ENCODE results near the gene CCDC92. TPM values are rescaled to one million over a fixed set of nuclear protein-coding genes. Genes with fewer than 3 reads are reported as not detected.

The CCDC92 gene
- polyA plus RNA-seq, 6 donors from 2014 or later: 18.7 to 31.5 (median 23.0) TPM

GRCh38 chr12:123960029-123960735 is 12.4 kb downstream of the CCDC92 start:
- peaks cover 0 to 3% (median 0%) of the 10 kb centered on the region in 3 donors for H3K4me1 Mint-ChIP-seq
- no peaks in the 10 kb centered on the region for H3K9me3 Mint-ChIP-seq
- H3K27ac Mint-ChIP-seq: no peak overlapping the region
- ATAC-seq (ENCODE audit: low read depth in 2 of 2) (no peak), DNase-seq (no peak)
- H3K27me3 Mint-ChIP-seq: no peaks in the 10 kb centered on the region
- no peak overlapping the region for H3K4me3 Mint-ChIP-seq
- H3K36me3 Mint-ChIP-seq: no peaks in the 10 kb centered on the region

- Mint-ChIP-seq H3K36me3 (no peaks in the 10 kb centered on the region), H3K4me3 (no peak overlapping the region), H3K27me3 (no peaks in the 10 kb centered on the region), H3K9me3 (no peaks in the 10 kb centered on the region), H3K27ac (no peak overlapping the region), H3K4me1 (peaks cover 0 to 3% (median 0%) of the 10 kb centered on the region in 3 donors)
- ATAC-seq (ENCODE audit: low read depth in 2 of 2): no peak
- DNase-seq: no peak
Observed at GRCh38 chr12:123958876-123959275, 13.8 kb downstream of the CCDC92 start.

- H3K36me3 Mint-ChIP-seq: no peaks in the 10 kb centered on the region
- peaks cover 0 to 3% (median 0%) of the 10 kb centered on the region in 3 donors for H3K4me1 Mint-ChIP-seq
- H3K27ac Mint-ChIP-seq: peak overlapping the region in 1 of 6 donors; percentile 56
- no peak overlapping the region for H3K4me3 Mint-ChIP-seq
- no peak for DNase-seq
- H3K27me3 Mint-ChIP-seq: no peaks in the 10 kb centered on the region
- H3K9me3 Mint-ChIP-seq: no peaks in the 10 kb centered on the region
- ATAC-seq (ENCODE audit: low read depth in 2 of 2): no peak
Observed at GRCh38 chr12:123958462-123958861, 14.2 kb downstream of the CCDC92 start.

- Mint-ChIP-seq H3K9me3 (no peaks in the 10 kb centered on the region), H3K4me1 (peaks cover 0 to 3% (median 0%) of the 10 kb centered on the region in 3 donors)
Observed at GRCh38 chr12:123957196-123957595, 15.4 kb downstream of the CCDC92 start.

GRCh38 chr12:123956249-123956648 is 16.4 kb downstream of the CCDC92 start:
- no peak overlapping the region for H3K27ac Mint-ChIP-seq
- no peak overlapping the region for H3K4me3 Mint-ChIP-seq

More at GRCh38 chr12:123957196-123957595, 15.4 kb downstream of the CCDC92 start:
- no peak overlapping the region for H3K4me3 Mint-ChIP-seq
- no peak for DNase-seq
- ATAC-seq (ENCODE audit: low read depth in 2 of 2): no peak
- no peak overlapping the region for H3K27ac Mint-ChIP-seq
- no peaks in the 10 kb centered on the region for H3K27me3 Mint-ChIP-seq
- H3K36me3 Mint-ChIP-seq: no peaks in the 10 kb centered on the region

GRCh38 chr12:123954647-123955350 is 17.8 kb downstream of the CCDC92 start:
- H3K36me3 Mint-ChIP-seq: no peaks in the 10 kb centered on the region

More at GRCh38 chr12:123956249-123956648, 16.4 kb downstream of the CCDC92 start:
- DNase-seq (no peak), ATAC-seq (ENCODE audit: low read depth in 2 of 2) (no peak)
- no peaks in the 10 kb centered on the region for H3K36me3 Mint-ChIP-seq
- H3K4me1 Mint-ChIP-seq: no peaks in the 10 kb centered on the region
- no peaks in the 10 kb centered on the region for H3K27me3 Mint-ChIP-seq
- no peaks in the 10 kb centered on the region for H3K9me3 Mint-ChIP-seq

GRCh38 chr12:123952037-123952436 is 20.6 kb downstream of the CCDC92 start:
- Mint-ChIP-seq H3K4me3 (no peak overlapping the region), H3K27ac (no peak overlapping the region)

More at GRCh38 chr12:123954647-123955350, 17.8 kb downstream of the CCDC92 start:
- no peaks in the 10 kb centered on the region for H3K9me3 Mint-ChIP-seq
- no peak for ATAC-seq (ENCODE audit: low read depth in 2 of 2)
- H3K4me1 Mint-ChIP-seq: no peaks in the 10 kb centered on the region
- H3K27me3 Mint-ChIP-seq: no peaks in the 10 kb centered on the region
- DNase-seq: no peak
- H3K27ac Mint-ChIP-seq: no peak overlapping the region
- no peak overlapping the region for H3K4me3 Mint-ChIP-seq

GRCh38 chr12:123951467-123951866 is 21.2 kb downstream of the CCDC92 start:
- no peak for ATAC-seq (ENCODE audit: low read depth in 2 of 2)
- DNase-seq: no peak
- H3K9me3 Mint-ChIP-seq: no peaks in the 10 kb centered on the region
- H3K27me3 Mint-ChIP-seq: no peaks in the 10 kb centered on the region
- peaks cover under 1 to 3% of the 10 kb centered on the region in 2 donors for H3K36me3 Mint-ChIP-seq
- peak overlapping the region in 1 of 6 donors; percentile 2 for H3K27ac Mint-ChIP-seq
- H3K4me1 Mint-ChIP-seq: no peaks in the 10 kb centered on the region
- no peak overlapping the region for H3K4me3 Mint-ChIP-seq

More at GRCh38 chr12:123952037-123952436, 20.6 kb downstream of the CCDC92 start:
- no peak for ATAC-seq (ENCODE audit: low read depth in 2 of 2)
- no peak for DNase-seq
- peaks cover 0 to 3% of the 10 kb centered on the region in 2 donors for H3K36me3 Mint-ChIP-seq
- H3K9me3 Mint-ChIP-seq: no peaks in the 10 kb centered on the region
- no peaks in the 10 kb centered on the region for H3K27me3 Mint-ChIP-seq
- H3K4me1 Mint-ChIP-seq: no peaks in the 10 kb centered on the region

GRCh38 chr12:123950476-123951349 is 21.9 kb downstream of the CCDC92 start:
- H3K4me1 Mint-ChIP-seq: peaks cover 0 to 6% (median 0%) of the 10 kb centered on the region in 3 donors
- no peaks in the 10 kb centered on the region for H3K27me3 Mint-ChIP-seq
- no peaks in the 10 kb centered on the region for H3K9me3 Mint-ChIP-seq
- no peak overlapping the region for H3K27ac Mint-ChIP-seq
- peaks cover 3 to 8% of the 10 kb centered on the region in 2 donors for H3K36me3 Mint-ChIP-seq
- peak overlapping the region in 1 of 8 donors; percentile 22 for H3K4me3 Mint-ChIP-seq
- DNase-seq (no peak), ATAC-seq (ENCODE audit: low read depth in 2 of 2) (no peak)

- Mint-ChIP-seq H3K36me3 (peaks cover 3 to 10% of the 10 kb centered on the region in 2 donors), H3K27me3 (no peaks in the 10 kb centered on the region), H3K4me3 (no peak overlapping the region), H3K27ac (peak overlapping the region in 1 of 6 donors; percentile 66), H3K9me3 (no peaks in the 10 kb centered on the region), H3K4me1 (peaks cover 0 to 6% (median 0%) of the 10 kb centered on the region in 3 donors)
- ATAC-seq (ENCODE audit: low read depth in 2 of 2): no peak
- DNase-seq: no peak
Observed at GRCh38 chr12:123949770-123950165, 22.9 kb downstream of the CCDC92 start.

GRCh38 chr12:123948796-123949769 is 23.5 kb downstream of the CCDC92 start:
- peaks cover 3 to 10% of the 10 kb centered on the region in 2 donors for H3K36me3 Mint-ChIP-seq
- no peak for ATAC-seq (ENCODE audit: low read depth in 2 of 2)
- no peak for DNase-seq
- H3K4me3 Mint-ChIP-seq: no peak overlapping the region
- peaks cover 0 to 6% (median 0%) of the 10 kb centered on the region in 3 donors for H3K4me1 Mint-ChIP-seq
- no peak overlapping the region for H3K27ac Mint-ChIP-seq
- no peaks in the 10 kb centered on the region for H3K27me3 Mint-ChIP-seq
- H3K9me3 Mint-ChIP-seq: no peaks in the 10 kb centered on the region

- Mint-ChIP-seq H3K4me3 (no peak overlapping the region), H3K4me1 (peaks cover 0 to 6% (median 0%) of the 10 kb centered on the region in 3 donors), H3K27ac (no peak overlapping the region), H3K36me3 (peaks cover 3 to 10% of the 10 kb centered on the region in 2 donors), H3K27me3 (no peaks in the 10 kb centered on the region), H3K9me3 (no peaks in the 10 kb centered on the region)
- no peak for ATAC-seq (ENCODE audit: low read depth in 2 of 2)
- no peak for DNase-seq
Observed at GRCh38 chr12:123948401-123948795, 24.2 kb downstream of the CCDC92 start.

Measured in naive B cell (primary cell).